Activated naive CD8-positive, alpha-beta T cell treated with anti-CD3 and anti-CD28 coated beads, Interleukin-2, amount 10 ng/mL, durations not matched to agents 7 days and 5 days (primary cell): ENCODE data around the gene SERP1. TPM values are rescaled to one million over a fixed set of nuclear protein-coding genes. Genes with fewer than 3 reads are reported as not detected.

Experiments used
- ATAC-seq: fragments of 150-1000 bp; cut with Tn5 transposase; one replicate; pipeline ENCODE4 v1.10.0; 2021; ENCODE audit warnings: low read depth, moderate library complexity
- POLR2A ChIA-PET: fragments of 350-600 bp; sonication (Branson Sonifier 250); formaldehyde crosslinking; loops from one replicate; lab custom pipeline; 2021; ENCODE audit warnings: antibody characterized with exemption; lab: Charles Lee
- DNase-seq: peaks from one replicate; pipeline ENCODE4 v3.0.0; 2021
- H3K27ac Mint-ChIP-seq: one replicate; pipeline ENCODE4 v1.8.0; 2022; ENCODE audit warnings: mild to moderate bottlenecking, mixed read lengths
- H3K27me3 Mint-ChIP-seq: one replicate; pipeline ENCODE4 v1.8.0; 2022; ENCODE audit warnings: mild to moderate bottlenecking, moderate library complexity, mixed read lengths
- H3K36me3 Mint-ChIP-seq: one replicate; pipeline ENCODE4 v1.8.0; 2021; ENCODE audit warnings: mild to moderate bottlenecking, mixed read lengths
- H3K4me1 Mint-ChIP-seq: one replicate; pipeline ENCODE4 v1.8.0; 2021; ENCODE audit warnings: mixed read lengths
- H3K4me3 Mint-ChIP-seq: one replicate; pipeline ENCODE4 v1.8.0; 2022; ENCODE audit warnings: mild to moderate bottlenecking, moderate library complexity, mixed read lengths
- H3K9me3 Mint-ChIP-seq: one replicate; pipeline ENCODE4 v1.8.0; 2021; ENCODE audit warnings: mixed read lengths
- total RNA-seq, 2 experiments: library from RNA; stranded (reverse); gene quantifications; one replicate each; pipeline ENCODE4 v1.2.3, GENCODE V29; 2021

Gene SERP1
- total RNA-seq, 2 experiments from 2014 or later: 89.4 to 89.8 TPM

DNA sequence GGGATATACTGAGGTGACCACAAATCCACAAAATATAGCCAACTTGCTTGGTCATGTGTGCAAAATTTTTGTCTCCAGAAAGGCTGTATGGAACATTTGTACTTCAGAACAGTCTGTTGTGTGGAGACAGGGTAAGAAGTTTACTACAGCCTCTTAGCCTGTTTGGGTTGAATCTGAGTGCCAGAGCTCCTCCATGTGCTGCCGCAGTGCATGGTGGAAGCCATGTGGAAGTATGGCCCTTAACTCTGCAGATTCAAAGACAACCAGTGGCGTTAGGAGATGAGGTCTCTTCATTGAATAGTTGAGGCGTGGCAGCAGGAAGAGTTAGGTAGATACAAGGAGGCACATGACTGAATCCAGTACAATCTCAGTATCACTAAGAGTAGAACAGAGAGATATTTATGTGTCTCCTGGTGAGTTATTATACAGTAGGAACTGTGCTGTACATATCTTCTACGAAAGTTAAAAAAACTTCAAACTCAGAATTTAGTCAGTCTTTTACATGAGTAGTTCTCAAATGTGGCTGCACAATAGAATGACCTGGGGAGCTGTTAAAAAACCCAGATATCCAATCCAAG lies 9.7 kb upstream of the SERP1 start:
- Mint-ChIP-seq H3K4me1 (peaks cover 14% of the 10 kb centered on the region), H3K36me3 (peaks cover 37% of the 10 kb centered on the region)

DNA sequence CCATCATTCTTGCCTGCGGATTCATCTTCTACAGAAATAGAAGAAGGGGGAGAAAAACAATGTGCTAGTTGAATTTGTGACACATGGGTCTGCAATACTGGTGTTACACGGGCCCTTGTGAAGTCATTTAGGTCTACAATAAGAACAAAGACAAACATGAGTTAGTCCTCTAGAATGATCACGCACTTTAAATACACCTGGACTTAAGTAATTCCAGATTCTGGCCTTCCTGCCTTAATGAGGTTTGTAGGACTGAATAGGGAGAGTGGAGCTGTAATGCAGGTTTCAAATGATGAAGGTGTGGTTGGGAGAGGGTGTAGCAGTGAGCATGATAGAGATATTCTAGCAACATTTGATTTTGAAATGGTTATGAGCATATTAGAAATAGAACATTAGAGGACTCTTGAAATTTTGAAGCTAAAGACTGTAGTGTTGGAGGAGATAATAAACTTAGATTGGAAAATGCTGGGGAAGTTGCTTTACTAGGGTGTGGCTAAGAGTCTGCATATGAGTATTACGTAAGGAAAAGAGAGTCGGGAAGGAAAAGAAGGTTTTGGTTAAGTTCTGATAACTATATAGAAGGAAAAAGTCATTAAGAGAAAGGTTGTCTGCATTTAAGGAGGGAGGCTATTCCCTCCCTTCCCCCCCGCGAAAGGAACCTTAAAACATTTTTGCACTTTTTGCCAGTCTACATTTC lies 897 bp upstream of the SERP1 start:
- POLR2A ChIA-PET: interaction anchor here (0.6 to 5.9 kb wide), 14 partner anchors 9 to 1647 kb away, joined by 3 to 85 read pairs (median 4); partner anchors contain the start of genes ERICH6, SELENOT, SIAH2 and TSC22D2
- H3K27ac Mint-ChIP-seq: peak overlapping the region; percentile 96
- H3K36me3 Mint-ChIP-seq: peaks cover 26% of the 10 kb centered on the region
- ATAC-seq (no peak), DNase-seq (no peak)
- H3K4me3 Mint-ChIP-seq: peak overlapping the region; percentile 100
- H3K4me1 Mint-ChIP-seq: peaks cover 40% of the 10 kb centered on the region
- no peaks in the 10 kb centered on the region for H3K9me3 Mint-ChIP-seq
- no peaks in the 10 kb centered on the region for H3K27me3 Mint-ChIP-seq

More for the DNA sequence above, 9.7 kb upstream of the SERP1 start:
- POLR2A ChIA-PET: interaction anchor here (1.5 kb wide), 1 partner anchor 10 kb away, joined by 5 read pairs; the partner anchor contains the start of genes EIF2A and SERP1
- H3K27ac Mint-ChIP-seq: no peak overlapping the region
- ATAC-seq (no peak), DNase-seq (no peak)
- H3K9me3 Mint-ChIP-seq: no peaks in the 10 kb centered on the region
- no peak overlapping the region for H3K4me3 Mint-ChIP-seq
- no peaks in the 10 kb centered on the region for H3K27me3 Mint-ChIP-seq

DNA sequence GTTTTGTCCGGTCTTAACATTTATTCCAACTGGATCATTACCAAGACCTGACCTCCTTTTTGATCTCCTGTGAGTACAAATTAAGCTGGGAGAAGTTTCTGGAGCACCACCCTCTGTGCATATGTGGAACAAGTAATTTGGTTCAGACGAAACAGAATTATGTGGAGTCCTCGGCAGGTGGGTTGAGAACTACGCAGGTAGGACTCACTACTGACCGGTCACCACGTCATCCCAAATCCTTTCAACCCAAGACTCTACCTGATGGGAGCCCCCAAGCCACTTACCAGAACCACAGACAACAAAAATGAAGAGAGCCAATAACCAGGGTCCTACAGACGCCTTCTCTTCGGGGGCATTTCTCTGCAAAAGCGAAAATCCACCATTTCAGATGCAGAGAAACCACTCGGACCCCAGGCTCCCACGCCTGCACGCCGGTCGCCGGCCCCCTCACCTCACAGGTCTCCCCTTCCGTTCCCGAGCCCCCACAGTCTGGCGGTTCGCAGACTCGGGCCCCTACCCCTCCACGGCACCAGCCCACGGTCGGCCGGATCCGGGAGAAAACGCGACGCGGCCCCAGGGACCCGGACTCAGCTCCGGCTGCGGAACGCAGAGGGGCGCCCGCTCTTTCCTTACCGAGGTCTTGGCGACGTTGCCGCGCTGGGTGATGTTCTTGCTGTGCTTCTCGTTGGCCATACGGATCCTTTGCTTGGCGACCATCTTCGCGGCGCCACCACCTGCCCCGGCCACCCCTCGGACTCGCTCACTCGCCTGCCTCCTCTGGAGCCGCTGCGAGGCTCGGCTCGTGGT lies 674 bp downstream of the SERP1 start:
- ATAC-seq: peak; percentile 18
- DNase-seq: no peak
- Mint-ChIP-seq H3K4me1 (peaks cover 45% of the 10 kb centered on the region), H3K27me3 (no peaks in the 10 kb centered on the region), H3K36me3 (peaks cover 26% of the 10 kb centered on the region), H3K4me3 (peak overlapping the region; percentile 100), H3K27ac (peak overlapping the region; percentile 96), H3K9me3 (no peaks in the 10 kb centered on the region)
- POLR2A ChIA-PET: interaction anchor here (0.6 to 5.9 kb wide), 21 partner anchors 8 to 1528 kb away, joined by 3 to 85 read pairs (median 4); partner anchors contain the start of genes ERICH6, SELENOT, SIAH2 and TSC22D2

- POLR2A ChIA-PET: interaction anchor here (1.1 to 5.9 kb wide), 8 partner anchors 7 to 223 kb away, joined by 3 to 85 read pairs (median 9); partner anchors contain the start of genes ERICH6, SELENOT, SIAH2 and TSC22D2
- peaks cover 26% of the 10 kb centered on the region for H3K36me3 Mint-ChIP-seq
- H3K9me3 Mint-ChIP-seq: no peaks in the 10 kb centered on the region
- H3K27ac Mint-ChIP-seq: peak overlapping the region; percentile 45
- ATAC-seq: no peak
- peaks cover 43% of the 10 kb centered on the region for H3K4me1 Mint-ChIP-seq
- H3K27me3 Mint-ChIP-seq: no peaks in the 10 kb centered on the region
- H3K4me3 Mint-ChIP-seq: peak overlapping the region; percentile 100
- DNase-seq: no peak
Measured at GRCh38 chr3:150544726-150545125, 1.6 kb downstream of the SERP1 start.

DNA sequence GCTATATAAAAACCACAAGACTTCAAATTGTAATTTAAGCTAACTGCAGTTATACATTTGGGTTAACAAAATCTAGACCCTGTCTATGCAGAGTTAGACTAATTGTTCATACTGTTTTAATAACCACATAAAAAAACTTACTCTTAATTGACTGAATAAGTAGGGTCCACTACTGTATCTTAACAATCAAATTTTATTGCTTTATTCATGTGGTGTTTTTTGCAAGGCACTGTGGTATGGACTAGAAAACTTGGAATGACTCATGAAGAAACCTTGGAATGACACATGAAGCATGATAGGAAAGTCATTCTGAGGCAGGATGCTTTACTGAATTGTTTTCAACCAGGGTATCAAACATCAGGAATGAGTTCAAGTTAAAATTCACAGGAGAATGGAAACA lies 2.3 kb downstream of the SERP1 start:
- H3K4me1 Mint-ChIP-seq: peaks cover 41% of the 10 kb centered on the region

GRCh38 chr3:150543531-150543930 lies 2.8 kb downstream of the SERP1 start:
- Mint-ChIP-seq H3K4me1 (peaks cover 38% of the 10 kb centered on the region), H3K4me3 (no peak overlapping the region), H3K36me3 (peaks cover 23% of the 10 kb centered on the region), H3K27ac (no peak overlapping the region), H3K9me3 (no peaks in the 10 kb centered on the region), H3K27me3 (no peaks in the 10 kb centered on the region)
- no peak for DNase-seq
- ATAC-seq: no peak
- POLR2A ChIA-PET: interaction anchor here (1.2 to 5.9 kb wide), 2 partner anchors 160 to 219 kb away, joined by 4 to 85 read pairs; partner anchors contain the start of genes ERICH6 and SIAH2

More for the DNA sequence above, 2.3 kb downstream of the SERP1 start:
- POLR2A ChIA-PET: interaction anchor here (1.2 to 5.9 kb wide), 3 partner anchors 59 to 219 kb away, joined by 4 to 85 read pairs (median 6); partner anchors contain the start of genes ERICH6, SELENOT and SIAH2
- no peak overlapping the region for H3K27ac Mint-ChIP-seq
- ATAC-seq: no peak
- no peak for DNase-seq
- H3K9me3 Mint-ChIP-seq: no peaks in the 10 kb centered on the region
- H3K4me3 Mint-ChIP-seq: peak overlapping the region; percentile 100
- peaks cover 23% of the 10 kb centered on the region for H3K36me3 Mint-ChIP-seq
- no peaks in the 10 kb centered on the region for H3K27me3 Mint-ChIP-seq

DNA sequence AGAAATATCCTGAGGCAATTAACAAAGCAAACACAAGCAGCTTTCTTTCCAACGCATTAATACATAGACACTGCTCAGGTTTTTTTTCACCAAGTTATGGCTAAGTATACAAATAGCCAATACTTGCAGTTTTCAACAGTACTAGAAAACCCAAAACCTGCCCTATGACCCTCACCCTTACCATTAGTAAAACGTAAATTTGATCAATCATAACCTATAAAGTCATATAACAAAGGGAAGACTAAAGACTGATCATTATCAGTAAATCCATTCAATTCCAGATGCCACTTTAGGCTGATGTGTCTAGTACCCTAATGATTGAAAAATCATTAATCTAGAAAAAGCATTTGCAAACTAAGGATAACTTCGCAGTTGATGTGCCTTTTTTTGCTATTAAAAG lies 3.2 kb downstream of the SERP1 start:
- POLR2A ChIA-PET: interaction anchor here (0.6 to 5.9 kb wide), 3 partner anchors 161 to 219 kb away, joined by 3 to 85 read pairs (median 4); partner anchors contain the start of genes ERICH6 and SIAH2
- Mint-ChIP-seq H3K27ac (no peak overlapping the region), H3K4me3 (no peak overlapping the region), H3K9me3 (no peaks in the 10 kb centered on the region), H3K27me3 (no peaks in the 10 kb centered on the region), H3K36me3 (peaks cover 23% of the 10 kb centered on the region), H3K4me1 (peaks cover 35% of the 10 kb centered on the region)
- DNase-seq (no peak), ATAC-seq (no peak)

DNA sequence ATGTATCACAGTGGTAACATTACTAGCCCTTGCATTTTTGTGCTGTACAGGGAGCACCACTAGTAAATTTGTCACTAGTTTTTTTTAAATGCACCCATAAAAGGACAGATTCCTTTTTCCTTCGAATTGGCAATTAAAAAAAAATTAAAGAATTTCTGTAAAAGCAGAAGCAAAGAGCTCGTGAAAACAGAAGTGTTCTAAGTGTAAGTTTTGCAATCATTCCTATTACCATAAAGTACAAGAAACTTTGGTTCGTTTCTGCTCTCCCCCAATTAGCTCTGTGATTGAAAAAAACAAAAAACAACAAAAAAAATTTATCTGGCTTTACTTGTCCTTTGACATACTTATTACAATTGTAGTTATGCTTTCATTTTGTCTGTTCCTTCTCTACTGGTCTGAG lies 5.3 kb downstream of the SERP1 start:
- POLR2A ChIA-PET: interaction anchor here (5.9 kb wide), 1 partner anchor 222 kb away, joined by 85 read pairs; the partner anchor contains the start of gene SIAH2
- H3K4me1 Mint-ChIP-seq: peaks cover 27% of the 10 kb centered on the region
- peak overlapping the region; percentile 47 for H3K27ac Mint-ChIP-seq
- H3K27me3 Mint-ChIP-seq: no peaks in the 10 kb centered on the region
- ATAC-seq (no peak), DNase-seq (no peak)
- H3K36me3 Mint-ChIP-seq: peaks cover 23% of the 10 kb centered on the region
- no peaks in the 10 kb centered on the region for H3K9me3 Mint-ChIP-seq
- H3K4me3 Mint-ChIP-seq: no peak overlapping the region

DNA sequence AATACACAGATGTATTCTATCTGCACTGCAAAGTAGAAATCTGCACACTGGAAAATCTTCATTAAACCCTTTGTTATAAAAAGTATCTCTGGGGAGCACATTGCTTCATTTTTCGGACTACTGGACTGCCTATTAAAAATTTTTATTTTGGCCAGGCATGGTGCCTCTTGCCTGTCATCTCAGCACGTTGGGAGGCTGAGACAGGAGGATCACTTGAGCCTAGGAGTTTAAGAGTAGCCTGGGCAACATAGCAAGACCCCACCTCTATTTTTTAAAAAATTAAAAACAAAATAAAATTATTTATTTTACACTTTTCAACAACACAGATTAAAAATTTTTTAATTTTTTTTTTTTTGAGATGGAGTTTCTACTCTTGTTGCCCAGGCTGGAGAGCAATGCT lies 6.0 kb downstream of the SERP1 start:
- Mint-ChIP-seq H3K4me3 (no peak overlapping the region), H3K27me3 (no peaks in the 10 kb centered on the region), H3K27ac (no peak overlapping the region), H3K4me1 (peaks cover 25% of the 10 kb centered on the region), H3K9me3 (no peaks in the 10 kb centered on the region), H3K36me3 (peaks cover 18% of the 10 kb centered on the region)
- ATAC-seq: no peak
- no peak for DNase-seq
- POLR2A ChIA-PET: no interaction called here

- Mint-ChIP-seq H3K4me1 (peaks cover 14% of the 10 kb centered on the region), H3K36me3 (peaks cover 14% of the 10 kb centered on the region), H3K4me3 (no peak overlapping the region), H3K9me3 (no peaks in the 10 kb centered on the region), H3K27ac (no peak overlapping the region), H3K27me3 (no peaks in the 10 kb centered on the region)
- POLR2A ChIA-PET: interaction anchor here (1.9 kb wide), 1 partner anchor 7 kb away, joined by 7 read pairs; the partner anchor contains the start of genes EIF2A and SERP1
- no peak for DNase-seq
- peak; percentile 38 for ATAC-seq
Measured at GRCh38 chr3:150538324-150539208, 7.7 kb downstream of the SERP1 start.

DNA sequence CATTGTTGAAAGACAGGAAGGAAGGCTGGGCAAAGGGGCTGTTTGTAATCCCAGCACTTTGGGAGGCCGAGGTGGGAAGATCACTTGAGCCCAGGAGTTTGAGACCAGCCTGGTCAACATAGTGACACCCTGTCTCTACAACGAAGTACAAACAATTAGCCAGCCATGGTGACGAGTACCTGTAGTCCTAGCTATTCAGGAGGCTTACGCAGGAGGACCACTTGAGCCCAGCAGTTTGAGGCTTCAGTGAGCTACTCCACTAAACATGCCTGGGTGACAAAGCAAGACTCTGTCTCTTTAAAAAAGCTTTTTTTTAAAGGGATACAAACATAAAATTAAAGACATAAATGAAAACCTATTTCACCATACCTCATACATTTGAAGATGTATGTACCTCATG lies 11.1 kb downstream of the SERP1 start:
- H3K27ac Mint-ChIP-seq: no peak overlapping the region
- H3K36me3 Mint-ChIP-seq: no peaks in the 10 kb centered on the region
- H3K9me3 Mint-ChIP-seq: no peaks in the 10 kb centered on the region
- no peak for DNase-seq
- peaks cover 4% of the 10 kb centered on the region for H3K4me1 Mint-ChIP-seq
- no peaks in the 10 kb centered on the region for H3K27me3 Mint-ChIP-seq
- no peak overlapping the region for H3K4me3 Mint-ChIP-seq
- POLR2A ChIA-PET: no interaction called here
- ATAC-seq: no peak

DNA sequence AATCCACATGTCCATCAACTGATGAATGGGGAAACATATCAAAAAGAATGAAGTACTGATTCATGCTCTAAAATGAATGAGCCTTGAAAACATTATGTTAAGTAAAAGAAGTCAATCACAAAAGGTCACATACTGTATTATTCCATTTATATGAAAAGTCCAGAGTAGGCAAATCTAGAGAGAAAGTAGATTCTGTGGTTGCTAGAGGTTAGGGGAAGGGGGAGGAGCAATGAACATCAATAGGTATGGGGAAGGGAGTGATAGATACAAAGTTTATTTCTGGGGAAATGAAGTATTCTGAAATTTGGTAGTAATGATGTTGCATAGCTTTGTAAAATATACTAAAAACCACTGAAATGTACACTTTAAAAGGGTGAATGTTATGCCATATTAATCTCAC lies 14.5 kb downstream of the SERP1 start:
- DNase-seq: no peak
- no peaks in the 10 kb centered on the region for H3K9me3 Mint-ChIP-seq
- H3K27ac Mint-ChIP-seq: no peak overlapping the region
- no peak for ATAC-seq
- H3K4me1 Mint-ChIP-seq: peaks cover 4% of the 10 kb centered on the region
- H3K4me3 Mint-ChIP-seq: no peak overlapping the region
- H3K27me3 Mint-ChIP-seq: no peaks in the 10 kb centered on the region
- POLR2A ChIA-PET: interaction anchor here (1.2 kb wide), 1 partner anchor 14 kb away, joined by 3 read pairs; no protein-coding TSS in a partner anchor
- H3K36me3 Mint-ChIP-seq: no peaks in the 10 kb centered on the region
